ENCODE results near the gene NOL4L. TPM values are rescaled to one million over a fixed set of nuclear protein-coding genes. Genes with fewer than 3 reads are reported as not detected.
"Not testable (repeated sequence)": the region's sequence is repeated elsewhere in the genome, so short reads cannot be mapped to it uniquely, and the experiment has no call there.

Gene NOL4L
- total RNA-seq, 1 donor from 2014 or later: 11.9 TPM

DNA sequence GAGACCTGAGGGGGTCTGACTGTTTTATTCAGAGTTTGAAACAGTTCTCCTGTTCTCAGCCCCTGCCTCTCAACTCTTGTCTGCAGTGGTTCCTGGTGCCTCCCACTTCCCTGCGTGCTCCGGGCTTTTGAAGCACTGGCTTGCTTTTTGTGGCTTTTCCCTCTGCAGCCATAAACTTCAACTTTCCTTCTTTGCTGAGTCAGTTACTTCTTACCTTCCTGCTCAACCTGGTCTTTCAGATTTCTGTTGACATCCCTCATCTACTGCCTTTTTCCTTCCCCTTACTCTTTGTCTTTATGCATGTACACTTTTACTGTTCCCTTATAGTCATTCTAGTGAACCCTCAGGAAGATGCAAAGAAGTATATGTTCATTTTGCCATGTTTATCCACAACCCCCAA is 169.6 kb downstream of the NOL4L start:
- no peak overlapping the region for H3K27ac Mint-ChIP-seq
- peaks cover 53% of the 10 kb centered on the region for H3K79me2 ChIP-seq (ENCODE audit: low read depth)

DNA sequence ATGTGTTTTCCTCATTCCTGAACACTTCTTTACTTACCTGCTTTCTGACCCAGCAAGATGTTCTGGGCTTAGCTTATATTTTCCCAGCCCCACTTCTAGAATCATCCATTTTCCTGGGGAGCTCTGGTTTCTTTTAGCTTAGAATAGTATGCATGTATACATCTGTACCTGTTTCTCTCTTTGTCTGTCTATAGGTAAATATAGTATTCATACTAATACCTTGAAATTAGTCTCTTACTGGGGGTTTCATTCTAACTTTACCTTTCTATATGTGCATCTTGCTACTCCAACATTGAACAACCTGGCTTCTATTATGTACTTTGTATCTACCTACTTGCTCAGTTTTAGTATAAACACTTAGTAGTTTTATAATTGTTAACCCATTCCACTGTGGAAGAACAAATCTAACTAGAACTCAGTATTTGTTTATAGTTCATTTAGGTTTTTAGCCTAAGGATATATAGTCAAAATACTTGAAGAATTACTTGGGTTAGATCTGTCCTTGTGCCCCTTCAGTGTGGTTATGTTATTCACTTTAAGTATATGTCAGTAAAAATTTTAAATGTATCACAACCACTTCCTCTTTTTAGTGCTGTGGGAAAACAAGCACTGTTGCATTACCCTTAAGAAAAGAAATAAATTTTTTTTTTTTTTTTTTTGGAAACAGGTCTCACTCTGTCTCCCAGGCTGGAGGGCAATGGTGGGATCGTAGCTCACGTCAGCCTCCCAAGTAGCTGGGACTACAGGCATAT is 173.0 kb downstream of the NOL4L start:
- DNase-seq (ENCODE audit: low spot score): no peak
- no peak overlapping the region for H3K9ac ChIP-seq
- no peaks in the 10 kb centered on the region for H3K36me3 ChIP-seq
- TF ChIP-seq EZH2 (IDR thresholded peaks at IDR 0.05) (no peak), EZH2phosphoT487 (IDR thresholded peaks at IDR 0.05) (no peak)
- TF ChIP-seq, protein P1, sequence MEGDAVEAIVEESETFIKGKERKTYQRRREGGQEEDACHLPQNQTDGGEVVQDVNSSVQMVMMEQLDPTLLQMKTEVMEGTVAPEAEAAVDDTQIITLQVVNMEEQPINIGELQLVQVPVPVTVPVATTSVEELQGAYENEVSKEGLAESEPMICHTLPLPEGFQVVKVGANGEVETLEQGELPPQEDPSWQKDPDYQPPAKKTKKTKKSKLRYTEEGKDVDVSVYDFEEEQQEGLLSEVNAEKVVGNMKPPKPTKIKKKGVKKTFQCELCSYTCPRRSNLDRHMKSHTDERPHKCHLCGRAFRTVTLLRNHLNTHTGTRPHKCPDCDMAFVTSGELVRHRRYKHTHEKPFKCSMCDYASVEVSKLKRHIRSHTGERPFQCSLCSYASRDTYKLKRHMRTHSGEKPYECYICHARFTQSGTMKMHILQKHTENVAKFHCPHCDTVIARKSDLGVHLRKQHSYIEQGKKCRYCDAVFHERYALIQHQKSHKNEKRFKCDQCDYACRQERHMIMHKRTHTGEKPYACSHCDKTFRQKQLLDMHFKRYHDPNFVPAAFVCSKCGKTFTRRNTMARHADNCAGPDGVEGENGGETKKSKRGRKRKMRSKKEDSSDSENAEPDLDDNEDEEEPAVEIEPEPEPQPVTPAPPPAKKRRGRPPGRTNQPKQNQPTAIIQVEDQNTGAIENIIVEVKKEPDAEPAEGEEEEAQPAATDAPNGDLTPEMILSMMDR (IDR thresholded peaks at IDR 0.05): no peak
- no peak overlapping the region for H3K4me3 Mint-ChIP-seq
- H3K27me3 ChIP-seq: no peaks in the 10 kb centered on the region
- H3K4me3 ChIP-seq: no peak overlapping the region
- H3K27ac ChIP-seq: no peak overlapping the region
- H3K27ac Mint-ChIP-seq: no peak overlapping the region
- peaks cover 7% of the 10 kb centered on the region for H3F3A ChIP-seq (ENCODE audit: low read depth)
- peaks cover 6% of the 10 kb centered on the region for H3K4me1 Mint-ChIP-seq
- no peaks in the 10 kb centered on the region for H3K9me3 Mint-ChIP-seq
- H2AFZ ChIP-seq (replicated peaks): no peak overlapping the region
- no peaks in the 10 kb centered on the region for H3K27me3 Mint-ChIP-seq (ENCODE audit: insufficient read depth, low read depth)
- H3K4me2 ChIP-seq: no peak overlapping the region
- H3K79me2 ChIP-seq (ENCODE audit: low read depth): peaks cover 50% of the 10 kb centered on the region
- H4K20me1 ChIP-seq (ENCODE audit: low read depth): peaks cover 35% of the 10 kb centered on the region
- H3K36me3 Mint-ChIP-seq: peaks cover 10% of the 10 kb centered on the region
- no peaks in the 10 kb centered on the region for H3K9me3 ChIP-seq (ENCODE audit: low read depth)
- no peaks in the 10 kb centered on the region for H3K4me1 ChIP-seq

More for the DNA sequence above, 169.6 kb downstream of the NOL4L start:
- no peak overlapping the region for H3K4me3 ChIP-seq
- no peaks in the 10 kb centered on the region for H3K9me3 ChIP-seq (ENCODE audit: low read depth)
- no peaks in the 10 kb centered on the region for H3K27me3 Mint-ChIP-seq (ENCODE audit: insufficient read depth, low read depth)
- H3F3A ChIP-seq (ENCODE audit: low read depth): peaks cover 7% of the 10 kb centered on the region
- DNase-seq (ENCODE audit: low spot score): no peak
- H3K27me3 ChIP-seq: no peaks in the 10 kb centered on the region
- H3K4me1 Mint-ChIP-seq: peaks cover 6% of the 10 kb centered on the region
- no peaks in the 10 kb centered on the region for H3K4me1 ChIP-seq
- no peaks in the 10 kb centered on the region for H3K9me3 Mint-ChIP-seq
- H3K4me2 ChIP-seq: no peak overlapping the region
- peaks cover 35% of the 10 kb centered on the region for H4K20me1 ChIP-seq (ENCODE audit: low read depth)
- H2AFZ ChIP-seq (replicated peaks): no peak overlapping the region
- no peak overlapping the region for H3K27ac ChIP-seq
- peaks cover 4% of the 10 kb centered on the region for H3K36me3 Mint-ChIP-seq
- no peaks in the 10 kb centered on the region for H3K36me3 ChIP-seq
- no peak overlapping the region for H3K4me3 Mint-ChIP-seq
- no peak overlapping the region for H3K9ac ChIP-seq
- no peak for TF ChIP-seq EZH2phosphoT487 (IDR thresholded peaks at IDR 0.05)
- no peak for TF ChIP-seq EZH2 (IDR thresholded peaks at IDR 0.05)
- TF ChIP-seq, protein P1 (IDR thresholded peaks at IDR 0.05): no peak

DNA sequence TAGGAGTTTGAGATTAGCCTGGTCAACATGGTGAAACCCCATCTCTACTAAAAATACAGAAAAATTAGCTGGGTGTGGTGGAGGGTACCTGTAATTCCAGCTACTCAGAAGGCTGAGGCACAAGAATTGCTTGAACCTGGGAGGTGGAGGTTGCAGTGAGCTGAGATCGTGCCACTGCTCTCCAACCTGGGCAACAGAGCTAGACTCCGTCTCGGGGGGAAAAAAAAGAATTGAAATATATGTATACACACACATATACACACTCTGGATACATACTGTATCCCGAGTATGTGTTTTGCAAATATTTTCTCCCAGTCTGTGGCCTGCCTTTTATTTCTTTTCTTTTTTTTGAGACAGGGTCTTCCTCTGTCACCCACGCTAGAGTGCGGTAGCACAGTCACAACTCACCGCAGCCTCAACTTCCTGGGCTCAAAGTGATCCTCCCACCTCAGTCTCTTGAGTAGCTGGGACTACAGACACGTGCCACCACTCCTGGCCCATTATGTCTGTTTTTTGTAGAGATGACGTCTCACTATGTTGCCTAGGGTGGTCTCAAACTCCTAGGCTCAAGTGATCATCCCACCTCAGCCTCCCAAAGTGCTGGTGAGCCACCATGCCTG is 177.9 kb downstream of the NOL4L start:
- not testable (repeated sequence) for H3K9me3 ChIP-seq (ENCODE audit: low read depth); H3F3A ChIP-seq (ENCODE audit: low read depth); H3K4me2 ChIP-seq; H3K27ac Mint-ChIP-seq; H3K27me3 ChIP-seq; H3K27me3 Mint-ChIP-seq (ENCODE audit: insufficient read depth, low read depth); H2AFZ ChIP-seq (replicated peaks); H3K4me3 ChIP-seq; H3K9ac ChIP-seq; H3K4me1 ChIP-seq; H3K27ac ChIP-seq; H3K36me3 ChIP-seq; H3K4me3 Mint-ChIP-seq; DNase-seq (ENCODE audit: low spot score); H3K9me3 Mint-ChIP-seq; H3K4me1 Mint-ChIP-seq
- Histone ChIP-seq H3K79me2 (ENCODE audit: low read depth) (peaks cover 24% of the 10 kb centered on the region), H4K20me1 (ENCODE audit: low read depth) (peaks cover 29% of the 10 kb centered on the region)
- peaks cover 14% of the 10 kb centered on the region for H3K36me3 Mint-ChIP-seq

DNA sequence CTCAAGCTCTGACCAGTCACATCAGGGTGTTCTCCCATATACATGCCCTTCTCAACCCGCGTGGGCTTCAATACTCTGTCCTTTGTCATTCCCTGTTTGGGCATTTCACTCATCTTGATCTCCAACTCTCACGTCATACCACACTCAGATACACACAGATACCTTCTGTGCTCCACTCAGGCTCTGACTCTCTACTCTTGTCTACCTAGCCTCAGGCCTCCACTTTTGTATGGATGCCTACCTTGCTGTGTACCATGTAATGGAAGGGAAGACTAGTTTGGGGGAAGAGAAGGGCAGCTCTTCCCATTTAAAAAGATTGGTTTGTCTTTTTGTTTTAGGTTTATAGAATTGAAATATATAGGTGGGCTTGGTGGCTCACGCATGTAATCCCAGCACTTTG is 178.4 kb downstream of the NOL4L start:
- H3K36me3 Mint-ChIP-seq: peaks cover 14% of the 10 kb centered on the region
- no peak overlapping the region for H3K9ac ChIP-seq
- no peak overlapping the region for H3K4me2 ChIP-seq
- H4K20me1 ChIP-seq (ENCODE audit: low read depth): peaks cover 23% of the 10 kb centered on the region
- H3K9me3 Mint-ChIP-seq: no peaks in the 10 kb centered on the region
- H3K4me1 ChIP-seq: no peaks in the 10 kb centered on the region
- no peak for DNase-seq (ENCODE audit: low spot score)
- H3K27me3 Mint-ChIP-seq (ENCODE audit: insufficient read depth, low read depth): no peaks in the 10 kb centered on the region
- no peaks in the 10 kb centered on the region for H3K36me3 ChIP-seq
- H3K27ac Mint-ChIP-seq: no peak overlapping the region
- H3K4me3 Mint-ChIP-seq: no peak overlapping the region
- H3F3A ChIP-seq (ENCODE audit: low read depth): no peaks in the 10 kb centered on the region
- H3K4me1 Mint-ChIP-seq: no peaks in the 10 kb centered on the region
- H3K4me3 ChIP-seq: no peak overlapping the region
- H3K79me2 ChIP-seq (ENCODE audit: low read depth): peaks cover 28% of the 10 kb centered on the region
- H3K27me3 ChIP-seq: no peaks in the 10 kb centered on the region
- TF ChIP-seq, protein P1 (IDR thresholded peaks at IDR 0.05): no peak
- TF ChIP-seq EZH2 (IDR thresholded peaks at IDR 0.05) (no peak), EZH2phosphoT487 (IDR thresholded peaks at IDR 0.05) (no peak)
- H3K27ac ChIP-seq: no peak overlapping the region
- no peak overlapping the region for H2AFZ ChIP-seq (replicated peaks)
- no peaks in the 10 kb centered on the region for H3K9me3 ChIP-seq (ENCODE audit: low read depth)

All from neural progenitor cell (in vitro differentiated cells).